Adipose tissue (tissue), 3 donors: ENCODE measurements around the gene SLC9A6. TPM values are rescaled to one million over a fixed set of nuclear protein-coding genes. Genes with fewer than 3 reads are reported as not detected.

ENCODE experiments used
- H3K27ac ChIP-seq: one replicate; pipeline ENCODE4 v1.5.1; 2013; ENCODE audit warnings: low read depth, low read length
- WGBS, 3 donors: extraction: QIAGEN DNeasy Blood & Tissue Kit; methylation state at CpG; one replicate each; pipeline ENCODE4 v1.1.7; 2013; 5-methylcytosine and 5-hydroxymethylcytosine counted together
- polyA plus RNA-seq, 3 donors: library from polyadenylated mRNA; stranded (reverse); fragments of 200-250 nt; gene quantifications; one replicate each; pipeline ENCODE4 v1.2.3, GENCODE V29; 2013
- donor health status: healthy with polysubstance abuse.
- donor health status: Bipolar disorder and iron deficiency.
- donor health status: healthy.

Gene SLC9A6
- 1 to 10 TPM; 3.0 to 6.5 (median 6.0) TPM for polyA plus RNA-seq

- WGBS, 3 donors, result 0 to 32% (median 1%) methylated on average over 13 to 67 of the region's 68 CpGs
- no peak within 1 kb of the TSS for H3K27ac ChIP-seq
Measured at GRCh38 chrX:135985157-135985972, at the start of gene SLC9A6. Gene SLC9A6 (plus strand): TSS chrX:135985435. CDS start chrX:135985659, 224 bp downstream.

GRCh38 chrX:135944486-135944885 is 40.7 kb upstream of the SLC9A6 start:
- WGBS, 3 donors, result 71 to 91% (median 71%) methylated on average over 2 of the region's 2 CpGs
- no peak overlapping the region for H3K27ac ChIP-seq

GRCh38 chrX:135951291-135951690 is 33.9 kb upstream of the SLC9A6 start:
- no peak overlapping the region for H3K27ac ChIP-seq
- 66 to 97% (median 90%) methylated on average over 2 to 4 of the region's 4 CpGs for WGBS, 3 donors

GRCh38 chrX:135973025-135973547 is 12.1 kb upstream of the SLC9A6 start:
- WGBS, 3 donors, result 0 to 36% (median 3%) methylated on average over 10 of the region's 10 CpGs
- peak overlapping the region; percentile 94 for H3K27ac ChIP-seq

GRCh38 chrX:135973548-135974278 is 11.5 kb upstream of the SLC9A6 start, which contains the start of gene MMGT1:
Gene MMGT1 (minus strand): TSS chrX:135973988. CDS start chrX:135973675, 313 bp downstream.
- 0 to 30% (median 1%) methylated on average over 39 to 54 of the region's 65 CpGs for WGBS, 3 donors

GRCh38 chrX:135974279-135974856 is 10.9 kb upstream of the SLC9A6 start:
- 2 to 28% (median 5%) methylated on average over 8 to 20 of the region's 32 CpGs for WGBS, 3 donors
- no peak overlapping the region for H3K27ac ChIP-seq

More at GRCh38 chrX:135973548-135974278, 11.5 kb upstream of the SLC9A6 start, which contains the start of gene MMGT1:
- peak within 1 kb of the TSS; percentile 94 for H3K27ac ChIP-seq

GRCh38 chrX:135975421-135975820 is 9.8 kb upstream of the SLC9A6 start:
- WGBS, 3 donors, result 83 to 100% (median 88%) methylated on average over 1 of the region's 1 CpG

GRCh38 chrX:135977611-135978010 is 7.6 kb upstream of the SLC9A6 start:
- WGBS, 3 donors, result 64 to 83% (median 71%) methylated on average over 4 of the region's 4 CpGs
- no peak overlapping the region for H3K27ac ChIP-seq

More at GRCh38 chrX:135975421-135975820, 9.8 kb upstream of the SLC9A6 start:
- H3K27ac ChIP-seq, result no peak overlapping the region

- H3K27ac ChIP-seq, result no peak overlapping the region
- WGBS, 3 donors, result 57 to 84% (median 68%) methylated on average over 5 of the region's 5 CpGs
Measured at GRCh38 chrX:135981010-135981409, 4.2 kb upstream of the SLC9A6 start.

- no peak overlapping the region for H3K27ac ChIP-seq
Measured at GRCh38 chrX:135981668-135982067, 3.6 kb upstream of the SLC9A6 start.

- 52 to 70% (median 56%) methylated on average over 1 of the region's 1 CpG for WGBS, 3 donors
- H3K27ac ChIP-seq, result no peak overlapping the region
Measured at GRCh38 chrX:135982860-135983259, 2.4 kb upstream of the SLC9A6 start.

- WGBS, 3 donors, result 38 to 56% (median 45%) methylated on average over 2 of the region's 2 CpGs
- H3K27ac ChIP-seq, result no peak overlapping the region
Measured at GRCh38 chrX:135984256-135984655, 979 bp upstream of the SLC9A6 start.

GRCh38 chrX:135984791-135985156 is 461 bp upstream of the SLC9A6 start:
- H3K27ac ChIP-seq, result no peak overlapping the region
- WGBS, 3 donors, result 2 to 25% (median 4%) methylated on average over 7 of the region's 7 CpGs

- no peak overlapping the region for H3K27ac ChIP-seq
- 0 to 33% (median 1%) methylated on average over 15 of the region's 15 CpGs for WGBS, 3 donors
Measured at GRCh38 chrX:135985973-135986310, 707 bp downstream of the SLC9A6 start.

GRCh38 chrX:135988245-135988644 is 3.0 kb downstream of the SLC9A6 start:
- WGBS, 3 donors, result 84 to 95% (median 93%) methylated on average over 4 of the region's 4 CpGs
- no peak overlapping the region for H3K27ac ChIP-seq

GRCh38 chrX:136015016-136015415 is 29.8 kb downstream of the SLC9A6 start:
- H3K27ac ChIP-seq, result no peak overlapping the region
- WGBS, 3 donors, result 87 to 96% (median 88%) methylated on average over 4 of the region's 4 CpGs

GRCh38 chrX:136016881-136017280 is 31.6 kb downstream of the SLC9A6 start:
- WGBS, 3 donors, result 68 to 93% (median 90%) methylated on average over 2 of the region's 2 CpGs
- H3K27ac ChIP-seq, result no peak overlapping the region

GRCh38 chrX:136019226-136019625 is 34.0 kb downstream of the SLC9A6 start:
- WGBS, 3 donors, result 69 to 85% (median 82%) methylated on average over 5 of the region's 5 CpGs

GRCh38 chrX:136021160-136021559 is 35.9 kb downstream of the SLC9A6 start:
- WGBS, 3 donors, result 89 to 96% (median 92%) methylated on average over 1 of the region's 1 CpG
- H3K27ac ChIP-seq, result no peak overlapping the region

More at GRCh38 chrX:136019226-136019625, 34.0 kb downstream of the SLC9A6 start:
- H3K27ac ChIP-seq, result no peak overlapping the region
